OCI-LY1 (cell line): ENCODE results near the gene P4HB.

ENCODE experiments used
- H2AFZ ChIP-seq: fragments of 200-600 bp; sonication (generic), shearing (Covaris generic); 2 replicates; pipeline ENCODE4 v1.6.0; 2014; ENCODE audit warnings: antibody characterized with exemption, mild to moderate bottlenecking, low read length
- H3F3A ChIP-seq: fragments of 200-600 bp; sonication (generic), shearing (Covaris generic); 2 replicates; pipeline ENCODE4 v1.6.0; 2014; ENCODE audit warnings: mild to moderate bottlenecking, antibody characterized with exemption, low read length, moderate library complexity; ENCODE audit not compliant: insufficient read depth
- H3K27ac ChIP-seq: fragments of 200-600 bp; sonication (generic); 2 replicates; pipeline ENCODE4 v1.5.1; 2014; ENCODE audit warnings: low read length, mixed run types, mild to moderate bottlenecking, low read depth; ENCODE audit not compliant: poor library complexity, severe bottlenecking
- H3K27me3 ChIP-seq: fragments of 200-600 bp; sonication (generic); 2 replicates; pipeline ENCODE4 v1.6.0; 2014; ENCODE audit warnings: antibody characterized with exemption, mild to moderate bottlenecking, low read length, moderate library complexity; ENCODE audit not compliant: insufficient read depth
- H3K36me3 ChIP-seq: fragments of 200-600 bp; sonication (generic); 2 replicates; pipeline ENCODE4 v1.6.1; 2014; ENCODE audit warnings: mild to moderate bottlenecking, antibody characterized with exemption, low read length, moderate library complexity, mixed read lengths; ENCODE audit not compliant: insufficient read depth
- H3K4me1 ChIP-seq: fragments of 200-600 bp; sonication (generic); 2 replicates; pipeline ENCODE4 v1.5.1; 2014; ENCODE audit warnings: mild to moderate bottlenecking, low read length, moderate library complexity; ENCODE audit not compliant: insufficient read depth, severe bottlenecking
- H3K4me2 ChIP-seq: fragments of 200-600 bp; sonication (generic), shearing (Covaris generic); 2 replicates; pipeline ENCODE4 v1.6.1; 2014; ENCODE audit warnings: low read length
- H3K4me3 ChIP-seq: fragments of 200-600 bp; sonication (generic); 2 replicates; pipeline ENCODE4 v1.5.1; 2014; ENCODE audit warnings: low read length, low read depth, mild to moderate bottlenecking, mixed read lengths; ENCODE audit not compliant: poor library complexity, severe bottlenecking
- H3K79me2 ChIP-seq: fragments of 200-600 bp; shearing (Covaris generic); 2 replicates; pipeline ENCODE4 v1.6.1; 2016; ENCODE audit warnings: mixed run types, low read length, mixed read lengths; ENCODE audit not compliant: insufficient read depth
- H3K9ac ChIP-seq: fragments of 200-600 bp; sonication (generic), shearing (Covaris generic); 2 replicates; pipeline ENCODE4 v1.6.1; 2014; ENCODE audit warnings: mild to moderate bottlenecking, low read length, mixed read lengths
- H3K9me2 ChIP-seq: fragments of 200-600 bp; sonication (generic), shearing (Covaris generic); 2 replicates; pipeline ENCODE4 v1.6.1; 2014; ENCODE audit warnings: low read depth, mild to moderate bottlenecking, low read length, mixed read lengths
- H3K9me3 ChIP-seq: fragments of 200-600 bp; shearing (Covaris generic); 2 replicates; pipeline ENCODE4 v1.6.1; 2014; ENCODE audit warnings: low read length, mixed read lengths
- H4K20me1 ChIP-seq: fragments of 200-600 bp; sonication (generic), shearing (Covaris generic); 2 replicates; pipeline ENCODE4 v1.6.0; 2016; ENCODE audit warnings: mild to moderate bottlenecking, low read length; ENCODE audit not compliant: insufficient read depth
- EZH2 ChIP-seq: fragments of 200-600 bp; sonication (generic), shearing (Covaris generic); IDR thresholded peaks from 2 replicates; pipeline ENCODE4 v1.8.0; 2017; ENCODE audit warnings: borderline replicate concordance, mixed run types, mild to moderate bottlenecking, antibody characterized with exemption, low read length, moderate library complexity, mixed read lengths
- TF ChIP-seq, protein P1 (sequence below): fragments of 200-600 bp; sonication (generic), shearing (Covaris generic); IDR thresholded peaks from 2 replicates; pipeline ENCODE4 v1.5.1; 2017; ENCODE audit warnings: mild to moderate bottlenecking, antibody characterized with exemption, low read length, moderate library complexity, mixed read lengths

The P4HB gene

DNA sequence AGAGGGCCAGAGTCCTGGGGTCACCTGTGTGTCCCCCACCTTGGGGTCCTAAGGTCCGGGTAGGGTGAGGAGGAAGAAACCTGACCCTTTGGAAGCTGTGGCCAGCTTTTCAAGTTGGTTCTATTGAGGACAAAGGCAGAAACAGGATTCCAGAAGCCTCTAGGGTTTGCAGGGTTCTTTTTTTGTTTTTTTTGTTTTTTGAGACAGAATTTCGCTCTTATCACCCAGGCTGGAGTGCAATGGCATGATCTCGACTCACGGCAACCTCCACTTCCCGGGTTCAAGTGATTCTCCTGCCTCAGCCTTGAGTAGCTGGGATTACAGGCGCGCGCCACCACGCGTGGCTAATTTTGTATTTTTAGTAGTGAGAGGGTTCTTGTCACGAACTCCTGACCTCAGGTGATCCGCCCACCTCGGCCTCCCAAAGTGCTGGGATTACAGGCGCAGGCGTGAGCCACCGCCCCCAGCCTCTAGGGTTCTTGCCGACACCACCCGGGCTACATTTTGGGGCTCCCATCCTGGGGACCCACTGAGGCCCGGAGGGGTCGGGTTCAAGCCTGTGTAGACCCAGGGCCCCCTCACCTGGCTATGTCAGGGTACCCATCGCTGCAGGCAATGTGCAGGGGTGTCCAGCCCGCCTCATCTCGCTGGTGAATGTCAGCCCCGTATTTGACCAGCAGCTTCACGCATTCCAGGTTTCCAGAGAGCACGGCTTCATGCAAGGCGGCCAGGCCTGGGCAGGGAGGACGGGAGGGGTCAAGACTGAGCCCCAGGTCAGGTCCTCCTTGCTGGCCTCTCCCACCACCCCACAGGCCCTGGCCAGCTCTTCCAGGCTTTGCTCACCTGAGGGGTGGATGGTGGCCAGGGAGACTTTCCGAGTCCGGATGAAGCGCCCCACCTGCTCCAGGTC lies 26.2 kb downstream of the P4HB start:
- H3K4me2 ChIP-seq, result peak overlapping the region; percentile 88
- no peaks in the 10 kb centered on the region for H3K79me2 ChIP-seq
- peak overlapping the region; percentile 92 for H3K9ac ChIP-seq
- peaks cover 29% of the 10 kb centered on the region for H3K4me1 ChIP-seq
- no peaks in the 10 kb centered on the region for H4K20me1 ChIP-seq
- H3K27ac ChIP-seq, result no peak overlapping the region
- peak overlapping the region; percentile 86 for H3K4me3 ChIP-seq
- TF ChIP-seq, protein P1, sequence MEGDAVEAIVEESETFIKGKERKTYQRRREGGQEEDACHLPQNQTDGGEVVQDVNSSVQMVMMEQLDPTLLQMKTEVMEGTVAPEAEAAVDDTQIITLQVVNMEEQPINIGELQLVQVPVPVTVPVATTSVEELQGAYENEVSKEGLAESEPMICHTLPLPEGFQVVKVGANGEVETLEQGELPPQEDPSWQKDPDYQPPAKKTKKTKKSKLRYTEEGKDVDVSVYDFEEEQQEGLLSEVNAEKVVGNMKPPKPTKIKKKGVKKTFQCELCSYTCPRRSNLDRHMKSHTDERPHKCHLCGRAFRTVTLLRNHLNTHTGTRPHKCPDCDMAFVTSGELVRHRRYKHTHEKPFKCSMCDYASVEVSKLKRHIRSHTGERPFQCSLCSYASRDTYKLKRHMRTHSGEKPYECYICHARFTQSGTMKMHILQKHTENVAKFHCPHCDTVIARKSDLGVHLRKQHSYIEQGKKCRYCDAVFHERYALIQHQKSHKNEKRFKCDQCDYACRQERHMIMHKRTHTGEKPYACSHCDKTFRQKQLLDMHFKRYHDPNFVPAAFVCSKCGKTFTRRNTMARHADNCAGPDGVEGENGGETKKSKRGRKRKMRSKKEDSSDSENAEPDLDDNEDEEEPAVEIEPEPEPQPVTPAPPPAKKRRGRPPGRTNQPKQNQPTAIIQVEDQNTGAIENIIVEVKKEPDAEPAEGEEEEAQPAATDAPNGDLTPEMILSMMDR, result no peak
- TF ChIP-seq EZH2, result no peak
- no peaks in the 10 kb centered on the region for H3K9me2 ChIP-seq
- H3K9me3 ChIP-seq, result no peaks in the 10 kb centered on the region
- H3K27me3 ChIP-seq, result no peaks in the 10 kb centered on the region
- no peaks in the 10 kb centered on the region for H3F3A ChIP-seq
- no peaks in the 10 kb centered on the region for H3K36me3 ChIP-seq
- no peak overlapping the region for H2AFZ ChIP-seq

DNA sequence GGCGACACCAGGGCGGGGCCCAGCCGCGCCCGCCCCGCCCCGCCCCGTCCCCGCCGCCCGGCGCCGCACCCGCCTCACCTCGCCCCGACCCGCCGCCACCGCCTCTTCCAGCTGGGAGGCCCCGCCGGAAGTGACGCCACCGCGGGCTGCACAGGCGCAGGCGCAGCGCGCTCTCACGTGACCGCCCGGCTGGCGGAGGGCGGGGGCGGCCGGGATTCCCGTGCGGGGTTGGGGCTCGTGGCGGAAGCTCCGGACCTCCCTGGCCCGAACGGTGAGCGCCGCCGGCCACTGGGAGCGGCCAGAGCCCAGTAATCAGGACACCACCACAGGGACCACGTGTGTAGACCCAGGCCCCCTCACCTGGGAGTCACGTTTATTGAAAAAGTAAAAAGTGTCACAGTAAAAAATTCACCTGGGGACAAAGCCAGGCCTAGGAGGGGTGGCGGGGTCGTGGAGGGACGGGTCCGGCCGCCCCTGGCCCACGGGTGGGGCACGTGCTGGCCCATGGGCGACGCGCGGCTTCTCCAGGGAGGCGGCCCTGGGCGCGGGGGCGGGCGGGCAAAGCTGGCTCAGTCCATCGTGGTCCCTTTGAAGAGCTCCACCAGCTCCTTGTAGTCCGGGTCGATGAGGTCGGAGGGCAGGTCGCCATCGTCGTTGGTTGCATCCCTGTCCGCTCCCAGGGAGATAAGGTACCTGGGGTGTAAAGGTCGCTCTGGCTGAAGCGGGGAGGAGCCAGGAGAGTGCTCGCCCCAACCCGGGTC lies 27.0 kb downstream of the P4HB start, which contains the start of gene MCRIP1:
Gene MCRIP1, minus strand, starts transcription at position 132 of the 761 bp plus-strand sequence. CDS start 8,785 bp downstream, outside the sequence.
- no peaks in the 10 kb centered on the region for H3K9me2 ChIP-seq
- no peaks in the 10 kb centered on the region for H3K9me3 ChIP-seq
- peak within 1 kb of the TSS; percentile 92 for H3K9ac ChIP-seq
- peak within 1 kb of the TSS; percentile 86 for H3K4me3 ChIP-seq
- H3K36me3 ChIP-seq, result no peaks in the 10 kb centered on the region
- H2AFZ ChIP-seq, result no peak within 1 kb of the TSS
- H3K27ac ChIP-seq, result peak within 1 kb of the TSS; percentile 29
- H4K20me1 ChIP-seq, result no peaks in the 10 kb centered on the region
- peaks cover 29% of the 10 kb centered on the region for H3K4me1 ChIP-seq
- peak within 1 kb of the TSS; percentile 98 for H3K4me2 ChIP-seq
- no peaks in the 10 kb centered on the region for H3K79me2 ChIP-seq
- TF ChIP-seq EZH2, result no peak
- TF ChIP-seq, protein P1, result no peak
- H3K27me3 ChIP-seq, result no peaks in the 10 kb centered on the region
- no peaks in the 10 kb centered on the region for H3F3A ChIP-seq

DNA sequence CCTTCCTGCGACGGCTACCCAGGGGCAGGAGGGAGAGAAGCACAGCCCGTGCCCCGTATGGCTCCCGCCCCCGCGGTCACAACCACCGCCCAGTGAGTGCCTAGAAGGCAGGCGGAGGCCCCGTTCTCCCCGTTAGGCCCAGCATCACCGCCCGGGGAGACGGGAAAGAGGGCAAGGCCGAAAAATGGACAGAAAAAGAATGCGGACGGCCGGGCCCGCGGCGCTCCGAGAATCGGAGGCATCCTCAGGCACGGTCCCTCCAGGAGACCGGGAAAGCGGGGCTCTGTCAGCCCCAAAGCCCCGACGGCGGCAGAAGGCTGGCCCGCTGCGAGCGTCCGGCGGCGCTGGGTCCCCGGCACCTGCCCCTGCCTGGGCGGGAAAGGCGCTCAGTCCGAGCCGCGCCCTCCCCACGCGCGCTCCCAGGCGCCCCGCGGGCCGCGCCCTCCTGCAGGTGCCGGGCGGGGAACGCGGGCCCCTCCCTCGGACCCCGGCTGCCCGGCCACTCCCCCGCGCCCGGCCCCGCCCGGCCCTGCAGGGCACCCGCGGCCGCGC lies 27.7 kb downstream of the P4HB start:
- Histone ChIP-seq H3K27me3 (no peaks in the 10 kb centered on the region), H3K4me3 (peak overlapping the region; percentile 75), H3K36me3 (no peaks in the 10 kb centered on the region), H3K9me3 (no peaks in the 10 kb centered on the region), H3K9me2 (no peaks in the 10 kb centered on the region), H3K9ac (peak overlapping the region; percentile 90), H2AFZ (no peak overlapping the region), H3K79me2 (no peaks in the 10 kb centered on the region), H3K4me1 (peaks cover 29% of the 10 kb centered on the region), H3K27ac (peak overlapping the region; percentile 29), H3K4me2 (peak overlapping the region; percentile 98), H3F3A (no peaks in the 10 kb centered on the region), H4K20me1 (no peaks in the 10 kb centered on the region)
- no peak for TF ChIP-seq EZH2
- TF ChIP-seq, protein P1, result no peak
